Measurements from ENCODE around the gene SMC1B. TPM values are rescaled to one million over a fixed set of nuclear protein-coding genes. Genes with fewer than 3 reads are reported as not detected.
"Not testable (repeated sequence)": the region's sequence is repeated elsewhere in the genome, so short reads cannot be mapped to it uniquely, and the experiment has no call there.

The SMC1B gene
- total RNA-seq, 1 donor from 2014 or later: not detected

GRCh38 chr22:45422237-45422983 is 9.0 kb upstream of the SMC1B start:
- FAIRE-seq (no peak), DNase-seq (ENCODE audit: low spot score in 2 of 2) (no peak)

- FAIRE-seq (peak; percentile 21), DNase-seq (ENCODE audit: low spot score in 2 of 2) (no peak)
Measured at GRCh38 chr22:45421349-45422055, 8.1 kb upstream of the SMC1B start.

GRCh38 chr22:45420539-45420938 is 7.1 kb upstream of the SMC1B start:
- no peak for FAIRE-seq
- DNase-seq (ENCODE audit: low spot score in 2 of 2): no peak

- FAIRE-seq (no peak), DNase-seq (ENCODE audit: low spot score in 2 of 2) (no peak)
Measured at GRCh38 chr22:45420011-45420410, 6.6 kb upstream of the SMC1B start.

- no peak for DNase-seq (ENCODE audit: low spot score in 2 of 2)
- FAIRE-seq: no peak
Measured at GRCh38 chr22:45418770-45419138, 5.4 kb upstream of the SMC1B start.

GRCh38 chr22:45418056-45418769 is 4.8 kb upstream of the SMC1B start:
- DNase-seq (ENCODE audit: low spot score in 2 of 2): no peak

GRCh38 chr22:45413013-45413367 is 409 bp downstream of the SMC1B start:
- FAIRE-seq: no peak
- no peak for DNase-seq (ENCODE audit: low spot score in 2 of 2)

More at GRCh38 chr22:45418056-45418769, 4.8 kb upstream of the SMC1B start:
- FAIRE-seq: no peak

GRCh38 chr22:45407793-45408192 is 5.6 kb downstream of the SMC1B start:
- DNase-seq (ENCODE audit: low spot score in 2 of 2): no peak

GRCh38 chr22:45402466-45402985 is 10.9 kb downstream of the SMC1B start:
- FAIRE-seq: no peak
- no peak for DNase-seq (ENCODE audit: low spot score in 2 of 2)

More at GRCh38 chr22:45407793-45408192, 5.6 kb downstream of the SMC1B start:
- FAIRE-seq: no peak

- FAIRE-seq (no peak), DNase-seq (ENCODE audit: low spot score in 2 of 2) (no peak)
Measured at GRCh38 chr22:45399712-45400445, 13.5 kb downstream of the SMC1B start.

- DNase-seq (ENCODE audit: low spot score in 2 of 2) (no peak), FAIRE-seq (no peak)
Measured at GRCh38 chr22:45398214-45398613, 15.2 kb downstream of the SMC1B start.

GRCh38 chr22:45397806-45398205 is 15.6 kb downstream of the SMC1B start:
- DNase-seq (ENCODE audit: low spot score in 2 of 2) (no peak), FAIRE-seq (no peak)

GRCh38 chr22:45389546-45389945 is 23.9 kb downstream of the SMC1B start:
- DNase-seq (ENCODE audit: low spot score in 2 of 2) (no peak), FAIRE-seq (no peak)

- FAIRE-seq (no peak), DNase-seq (ENCODE audit: low spot score in 2 of 2) (no peak)
Measured at GRCh38 chr22:45381348-45381747, 32.1 kb downstream of the SMC1B start.

- FAIRE-seq: no peak
- no peak for DNase-seq (ENCODE audit: low spot score in 2 of 2)
Measured at GRCh38 chr22:45376703-45377102, 36.7 kb downstream of the SMC1B start.

GRCh38 chr22:45376009-45376408 is 37.4 kb downstream of the SMC1B start:
- FAIRE-seq (no peak), DNase-seq (ENCODE audit: low spot score in 2 of 2) (no peak)

GRCh38 chr22:45373592-45373991 is 39.8 kb downstream of the SMC1B start:
- not testable (repeated sequence) for DNase-seq (ENCODE audit: low spot score in 2 of 2); FAIRE-seq

GRCh38 chr22:45366713-45367112 is 46.7 kb downstream of the SMC1B start:
- FAIRE-seq: no peak
- no peak for DNase-seq (ENCODE audit: low spot score in 2 of 2)

- FAIRE-seq (no peak), DNase-seq (ENCODE audit: low spot score in 2 of 2) (no peak)
Measured at GRCh38 chr22:45359627-45360026, 53.8 kb downstream of the SMC1B start.

- FAIRE-seq (no peak), DNase-seq (ENCODE audit: low spot score in 2 of 2) (no peak)
Measured at GRCh38 chr22:45358127-45358526, 55.3 kb downstream of the SMC1B start.

Data from frontal cortex (tissue), 4 donors.